DMS114 treated with DMSO at 0.1 percent for 48 hours (cell line): ENCODE measurements around the gene CKAP5.
"Not testable (repeated sequence)": the region's sequence is repeated elsewhere in the genome, so short reads cannot be mapped to it uniquely, and the experiment has no call there.

Experiments
- DNase-seq: peaks from one replicate; lab custom pipeline; 2025; ENCODE audit not compliant: unreplicated experiment; lab: John Stamatoyannopoulos, UW

The CKAP5 gene

GRCh38 chr11:46855863-46856262 is 9.8 kb upstream of the CKAP5 start:
- no peak for DNase-seq

- DNase-seq, result no peak
Observed at GRCh38 chr11:46855167-46855566, 9.1 kb upstream of the CKAP5 start.

GRCh38 chr11:46850829-46851380 is 4.8 kb upstream of the CKAP5 start:
- no peak for DNase-seq

- no peak for DNase-seq
Observed at GRCh38 chr11:46849631-46850030, 3.6 kb upstream of the CKAP5 start.

- no peak for DNase-seq
Observed at GRCh38 chr11:46846510-46846830, 390 bp upstream of the CKAP5 start.

- DNase-seq, result no peak
Observed at GRCh38 chr11:46845440-46845739, 690 bp downstream of the CKAP5 start.

- no peak for DNase-seq
Observed at GRCh38 chr11:46840116-46840515, 6.0 kb downstream of the CKAP5 start.

GRCh38 chr11:46838501-46838900 is 7.6 kb downstream of the CKAP5 start:
- DNase-seq, result no peak

GRCh38 chr11:46837860-46838259 is 8.2 kb downstream of the CKAP5 start:
- no peak for DNase-seq

- no peak for DNase-seq
Observed at GRCh38 chr11:46836870-46837269, 9.2 kb downstream of the CKAP5 start.

- no peak for DNase-seq
Observed at GRCh38 chr11:46836431-46836830, 9.6 kb downstream of the CKAP5 start.

- no peak for DNase-seq
Observed at GRCh38 chr11:46835897-46836296, 10.2 kb downstream of the CKAP5 start.

- no peak for DNase-seq
Observed at GRCh38 chr11:46834821-46835220, 11.3 kb downstream of the CKAP5 start.

GRCh38 chr11:46832511-46833214 is 13.4 kb downstream of the CKAP5 start:
- no peak for DNase-seq

GRCh38 chr11:46827995-46828394 is 18.1 kb downstream of the CKAP5 start:
- DNase-seq, result no peak

- peak; percentile 78 for DNase-seq
Observed at GRCh38 chr11:46826310-46827044, 19.6 kb downstream of the CKAP5 start.

- DNase-seq, result peak; percentile 8
Observed at GRCh38 chr11:46808799-46809431, 37.2 kb downstream of the CKAP5 start.

- no peak for DNase-seq
Observed at GRCh38 chr11:46801694-46802470, 44.2 kb downstream of the CKAP5 start.

- DNase-seq, result no peak
Observed at GRCh38 chr11:46800177-46800576, 45.9 kb downstream of the CKAP5 start.

GRCh38 chr11:46799725-46800124 is 46.4 kb downstream of the CKAP5 start:
- DNase-seq, result not testable (repeated sequence)

GRCh38 chr11:46778416-46778815 is 67.7 kb downstream of the CKAP5 start:
- no peak for DNase-seq
